GM13976 (cell line): ENCODE measurements around the gene TLR5.

ENCODE experiments used
- DNase-seq: peaks from one replicate; pipeline ENCODE4 v3.0.0; 2012; ENCODE audit warnings: low spot score
- CTCF ChIP-seq: IDR thresholded peaks from 2 replicates; pipeline ENCODE4 v1.5.1; 2012; ENCODE audit warnings: borderline replicate concordance, mild to moderate bottlenecking; ENCODE audit not compliant: insufficient read depth; ENCODE audit errors: extremely low read depth, missing control alignments, control extremely low read depth
- in situ Hi-C: fragments of 300-500 bp; cut with MboI; formaldehyde crosslinking; loops from one replicate; pipeline ENCODE4 v1.12.0; 2022; ENCODE audit warnings: low sequenced_read_pairs, mixed read lengths, inconsistent platforms; ENCODE audit not compliant: unreplicated experiment

The TLR5 gene

GRCh38 chr1:223066415-223066814 lies 76.6 kb downstream of the TLR5 start:
- in situ Hi-C loops: no loop called here

GRCh38 chr1:223062177-223062576 lies 80.9 kb downstream of the TLR5 start:
- in situ Hi-C loops: no loop called here
- no peak for TF ChIP-seq CTCF
- DNase-seq: no peak

More at GRCh38 chr1:223066415-223066814, 76.6 kb downstream of the TLR5 start:
- DNase-seq: no peak
- TF ChIP-seq CTCF: no peak

GRCh38 chr1:223059526-223059925 lies 83.5 kb downstream of the TLR5 start:
- in situ Hi-C loops: no loop called here
- no peak for DNase-seq
- no peak for TF ChIP-seq CTCF
